Measurements from ENCODE around the gene VGLL3.
A peak's percentile ranks its signal among the peaks of the same experiment; 100 is the strongest.

The VGLL3 gene

GRCh38 chr3:86967062-86967461 is 23.9 kb downstream of the VGLL3 start:
- no peak for DNase-seq (ENCODE audit: low read depth)
- H3K4me3 ChIP-seq (ENCODE audit: low read length): no peak overlapping the region
- TF ChIP-seq CTCF (IDR thresholded peaks at IDR 0.05; ENCODE audit: insufficient read depth, low read depth, low read length, missing control alignments): no peak

DNA sequence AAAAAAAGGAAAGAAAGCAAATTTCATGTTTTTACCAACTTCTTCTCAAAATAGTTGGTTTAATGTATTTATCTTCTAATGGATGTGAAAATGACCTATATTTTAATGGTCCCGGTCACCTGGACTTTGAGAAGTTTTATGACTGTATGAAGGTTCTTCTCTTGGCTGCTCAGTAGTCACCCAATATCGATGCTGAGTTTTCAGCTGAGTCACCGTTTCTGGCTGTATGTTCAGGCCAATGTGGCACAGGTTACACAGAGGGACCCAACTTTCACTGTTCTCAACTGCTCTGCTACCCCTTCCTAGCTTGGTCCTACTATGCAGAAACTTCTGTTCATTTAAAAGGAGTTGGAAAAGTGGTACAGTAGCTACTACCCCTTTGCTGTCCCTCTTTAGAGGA is 25.8 kb downstream of the VGLL3 start:
- no peak overlapping the region for H3K4me3 ChIP-seq (ENCODE audit: low read length)
- no peak for TF ChIP-seq CTCF (IDR thresholded peaks at IDR 0.05; ENCODE audit: insufficient read depth, low read depth, low read length, missing control alignments)
- no peak for DNase-seq (ENCODE audit: low read depth)

DNA sequence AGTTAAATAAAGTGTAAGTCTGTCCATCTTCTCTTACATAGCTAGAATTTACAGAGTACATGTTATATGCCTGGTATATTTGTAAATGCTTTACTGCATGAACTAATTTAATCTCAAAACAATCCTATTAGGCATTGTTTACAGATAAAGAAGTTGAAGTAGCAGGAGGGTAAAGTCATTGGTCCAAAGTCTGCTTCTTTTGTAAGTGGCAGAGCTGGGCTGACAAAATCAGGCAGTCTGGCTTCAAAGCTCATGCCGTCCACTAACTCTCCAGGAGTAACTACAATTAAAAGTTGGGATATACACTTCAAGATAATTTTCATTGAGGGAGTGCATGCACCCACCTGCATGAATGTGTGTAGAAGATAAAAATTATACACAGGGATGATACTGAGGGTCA is 27.3 kb downstream of the VGLL3 start:
- no peak for DNase-seq (ENCODE audit: low read depth)
- TF ChIP-seq CTCF (IDR thresholded peaks at IDR 0.05; ENCODE audit: insufficient read depth, low read depth, low read length, missing control alignments): no peak
- no peak overlapping the region for H3K4me3 ChIP-seq (ENCODE audit: low read length)

DNA sequence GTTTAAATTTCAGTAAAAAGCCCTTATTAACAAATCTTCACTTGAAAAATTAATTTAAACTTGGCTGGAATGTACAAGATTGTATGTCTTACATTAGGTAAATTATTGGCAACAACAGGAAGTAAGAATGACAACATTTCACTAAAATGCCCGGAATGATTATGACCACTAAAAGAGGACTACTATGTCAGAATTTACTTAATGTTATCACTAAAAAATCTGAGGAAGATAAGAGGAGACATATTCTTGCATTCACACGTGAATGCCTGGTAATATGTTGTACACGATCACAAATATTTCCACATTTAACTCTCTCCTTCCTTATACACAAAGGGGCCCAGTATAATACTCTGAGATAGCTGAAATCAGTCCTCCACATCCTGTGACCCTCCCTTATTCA is 29.7 kb downstream of the VGLL3 start:
- no peak for DNase-seq (ENCODE audit: low read depth)
- no peak for TF ChIP-seq CTCF (IDR thresholded peaks at IDR 0.05; ENCODE audit: insufficient read depth, low read depth, low read length, missing control alignments)
- no peak overlapping the region for H3K4me3 ChIP-seq (ENCODE audit: low read length)

GRCh38 chr3:86960550-86960949 is 30.4 kb downstream of the VGLL3 start:
- H3K4me3 ChIP-seq (ENCODE audit: low read length): no peak overlapping the region
- DNase-seq (ENCODE audit: low read depth): no peak
- TF ChIP-seq CTCF (IDR thresholded peaks at IDR 0.05; ENCODE audit: insufficient read depth, low read depth, low read length, missing control alignments): no peak

DNA sequence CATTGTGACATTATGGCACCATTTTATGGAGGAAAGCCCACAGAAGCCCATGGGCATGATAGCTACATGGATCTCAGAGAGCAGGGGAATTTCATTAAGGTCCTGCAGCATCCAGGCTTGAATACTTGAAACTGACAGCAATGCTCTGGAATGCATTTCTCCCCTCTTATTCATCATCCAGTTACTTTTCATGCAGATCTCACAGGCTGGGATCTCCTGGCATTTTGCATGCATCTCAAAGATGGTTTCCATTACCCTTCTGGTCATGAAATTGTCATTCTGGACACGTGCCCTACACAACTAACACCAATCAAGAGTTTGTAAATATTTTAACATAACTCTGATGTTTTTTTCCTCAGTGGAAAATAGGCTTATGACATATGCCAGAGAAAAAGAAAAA is 32.4 kb downstream of the VGLL3 start:
- peak; percentile 52 for DNase-seq (ENCODE audit: low read depth)
- no peak for TF ChIP-seq CTCF (IDR thresholded peaks at IDR 0.05; ENCODE audit: insufficient read depth, low read depth, low read length, missing control alignments)
- H3K4me3 ChIP-seq (ENCODE audit: low read length): no peak overlapping the region

GRCh38 chr3:86954747-86955146 is 36.2 kb downstream of the VGLL3 start:
- TF ChIP-seq CTCF (IDR thresholded peaks at IDR 0.05; ENCODE audit: insufficient read depth, low read depth, low read length, missing control alignments): no peak
- DNase-seq (ENCODE audit: low read depth): no peak
- no peak overlapping the region for H3K4me3 ChIP-seq (ENCODE audit: low read length)
